Colonic mucosa (tissue), 4 donors: ENCODE measurements around the gene GNAI3. TPM values are rescaled to one million over a fixed set of nuclear protein-coding genes. Genes with fewer than 3 reads are reported as not detected.

Source experiments
- DNase-seq: peaks from one replicate; pipeline ENCODE4 v3.0.0-alpha.2; 2020
- H3K27ac ChIP-seq: fragments of 200-600 bp; one replicate; pipeline ENCODE4 v1.8.0; 2021
- H3K27me3 ChIP-seq: fragments of 200-600 bp; one replicate; pipeline ENCODE4 v1.8.0; 2021
- H3K36me3 ChIP-seq: fragments of 200-600 bp; one replicate; pipeline ENCODE4 v1.8.0; 2021
- H3K4me1 ChIP-seq: fragments of 200-600 bp; one replicate; pipeline ENCODE4 v1.8.0; 2021; ENCODE audit warnings: mild to moderate bottlenecking
- H3K4me3 ChIP-seq: fragments of 200-600 bp; one replicate; pipeline ENCODE4 v1.8.0; 2021
- H3K9ac ChIP-seq, 2 donors: one replicate each; pipeline ENCODE4 v1.7.0; 2013; ENCODE audit warnings: control low read depth in 2 of 2, low read depth in 2 of 2, low read length in 2 of 2
- H3K9me3 ChIP-seq: fragments of 200-600 bp; one replicate; pipeline ENCODE4 v1.8.0; 2021
- CTCF ChIP-seq: fragments of 200-600 bp; IDR thresholded peaks from one replicate; pipeline ENCODE4 v1.8.0; 2022; ENCODE audit warnings: antibody characterized with exemption, mild to moderate bottlenecking
- intact Hi-C: fragments of 100-400 bp; cut with DNase I; formaldehyde crosslinking; loops from one replicate; pipeline ENCODE4 v1.14.1; 2022
- total RNA-seq, 2 donors: library from RNA; stranded (reverse); fragmentation: NEBNext Ultra II Directional in 1 of 2; extraction: Animal tissue kit (Norgen Biotek cat#: 25700) in 1 of 2; gene quantifications; one replicate each; pipeline ENCODE4 v1.2.1, GENCODE V29; 2021
- donor health status: healthy.
- donor health status: DM: no; HTN: no; CAD: no.
- donor health status: DM: no; HTN: no; CAD: no.

Gene GNAI3
- total RNA-seq, 2 donors from 2014 or later = 7.7 to 8.9 TPM

- H3K4me3 ChIP-seq = no peak overlapping the region
- H3K4me1 ChIP-seq = peaks cover 16% of the 10 kb centered on the region
- no peaks in the 10 kb centered on the region for H3K9me3 ChIP-seq
- TF ChIP-seq CTCF = no peak
- no peak for DNase-seq
- no peak overlapping the region for H3K9ac ChIP-seq
- no peaks in the 10 kb centered on the region for H3K36me3 ChIP-seq
- H3K27me3 ChIP-seq = no peaks in the 10 kb centered on the region
- intact Hi-C loops = no loop called here
- no peak overlapping the region for H3K27ac ChIP-seq
These were observed 46.6 kb upstream of the GNAI3 start for GRCh38 chr1:109501644-109502363.

- H3K27ac ChIP-seq = no peak overlapping the region
- H3K4me1 ChIP-seq = peaks cover 16% of the 10 kb centered on the region
- no peaks in the 10 kb centered on the region for H3K9me3 ChIP-seq
- H3K36me3 ChIP-seq = no peaks in the 10 kb centered on the region
- no peak overlapping the region for H3K4me3 ChIP-seq
- H3K27me3 ChIP-seq = no peaks in the 10 kb centered on the region
- TF ChIP-seq CTCF = no peak
- no peak for DNase-seq
- intact Hi-C loops = no loop called here
- no peak overlapping the region for H3K9ac ChIP-seq
These were observed 46.0 kb upstream of the GNAI3 start for GRCh38 chr1:109502364-109502851.

GRCh38 chr1:109503935-109504334 is 44.5 kb upstream of the GNAI3 start:
- Histone ChIP-seq H3K36me3 (no peaks in the 10 kb centered on the region), H3K27ac (no peak overlapping the region), H3K9me3 (no peaks in the 10 kb centered on the region), H3K27me3 (no peaks in the 10 kb centered on the region), H3K4me1 (peaks cover 13% of the 10 kb centered on the region), H3K4me3 (no peak overlapping the region), H3K9ac (no peak overlapping the region)
- TF ChIP-seq CTCF = no peak
- intact Hi-C loops = no loop called here
- peak; percentile 46 for DNase-seq

GRCh38 chr1:109504974-109505373 is 43.4 kb upstream of the GNAI3 start:
- intact Hi-C loops = no loop called here
- Histone ChIP-seq H3K4me1 (peaks cover 5% of the 10 kb centered on the region), H3K27ac (no peak overlapping the region), H3K9ac (no peak overlapping the region), H3K4me3 (no peak overlapping the region), H3K9me3 (no peaks in the 10 kb centered on the region), H3K36me3 (no peaks in the 10 kb centered on the region), H3K27me3 (no peaks in the 10 kb centered on the region)
- DNase-seq = no peak
- no peak for TF ChIP-seq CTCF

- TF ChIP-seq CTCF = no peak
- no peak for DNase-seq
- Histone ChIP-seq H3K36me3 (no peaks in the 10 kb centered on the region), H3K9me3 (no peaks in the 10 kb centered on the region), H3K9ac (no peak overlapping the region), H3K27ac (no peak overlapping the region), H3K4me3 (no peak overlapping the region), H3K27me3 (no peaks in the 10 kb centered on the region), H3K4me1 (no peaks in the 10 kb centered on the region)
- intact Hi-C loops = no loop called here
These were observed 40.2 kb upstream of the GNAI3 start for GRCh38 chr1:109508001-109508872.
